Liver (tissue), 9 donors: ENCODE results near the gene KIF26B. TPM values are rescaled to one million over a fixed set of nuclear protein-coding genes. Genes with fewer than 3 reads are reported as not detected.

ENCODE experiments used
- DNase-seq: peaks from one replicate; pipeline ENCODE4 v3.0.0-alpha.2; 2017; ENCODE audit warnings: low spot score
- H3K27ac ChIP-seq, 2 donors: one replicate each; pipeline ENCODE4 v1.7.0; 2013; ENCODE audit warnings: inconsistent platforms in 2 of 2, low read length in 2 of 2, control low read depth in 1 of 2, low read depth in 1 of 2, mild to moderate bottlenecking in 1 of 2
- H3K27me3 ChIP-seq, 4 donors: one replicate each; pipeline versions ENCODE4 v1.6.1 to v1.7.0; 2013; ENCODE audit warnings: low read length in 3 of 4, inconsistent platforms in 1 of 4, mild to moderate bottlenecking in 1 of 4, moderate library complexity in 1 of 4; ENCODE audit not compliant: control insufficient read depth in 4 of 4, insufficient read depth in 4 of 4
- H3K36me3 ChIP-seq, 4 donors: one replicate each; pipeline versions ENCODE4 v1.6.1 to v1.7.0; 2013; ENCODE audit warnings: low read length in 3 of 4, mild to moderate bottlenecking in 3 of 4, low read depth in 1 of 4, moderate library complexity in 1 of 4; ENCODE audit not compliant: control insufficient read depth in 4 of 4, insufficient read depth in 3 of 4
- H3K4me1 ChIP-seq, 4 donors: one replicate each; pipeline versions ENCODE4 v1.6.1 to v1.7.0; 2013; ENCODE audit warnings: low read length in 3 of 4, mild to moderate bottlenecking in 3 of 4, moderate library complexity in 1 of 4; ENCODE audit not compliant: control insufficient read depth in 4 of 4, insufficient read depth in 4 of 4
- H3K4me3 ChIP-seq, 3 donors: one replicate each; pipeline versions ENCODE4 v1.6.1 to v1.7.0; 2013; ENCODE audit warnings: low read length in 3 of 3, control low read depth in 1 of 3, low read depth in 1 of 3, mild to moderate bottlenecking in 1 of 3
- H3K9ac ChIP-seq, 2 donors: one replicate each; pipeline ENCODE4 v1.7.0; 2013; ENCODE audit warnings: low read length in 2 of 2, mild to moderate bottlenecking in 2 of 2, moderate library complexity in 2 of 2, control low read depth in 1 of 2, low read depth in 1 of 2
- H3K9me3 ChIP-seq, 4 donors: one replicate each; pipeline versions ENCODE4 v1.6.1 to v1.7.0; 2013; ENCODE audit warnings: low read length in 3 of 4; ENCODE audit not compliant: control insufficient read depth in 4 of 4
- ATF3 ChIP-seq: IDR thresholded peaks from 2 replicates; pipeline ENCODE4 v1.6.1; 2016; ENCODE audit warnings: antibody characterized with exemption
- CTCF ChIP-seq: fragments of 150-350 bp; IDR thresholded peaks from 2 replicates; pipeline ENCODE4 v1.5.1; 2017; ENCODE audit warnings: improper control_type of control experiment, low read depth, low read length; ENCODE audit not compliant: missing input control
- EGR1 ChIP-seq, 2 donors: IDR thresholded peaks; 2 replicates each; pipeline ENCODE4 v1.6.1; 2016 to 2018; ENCODE audit warnings: antibody characterized with exemption in 2 of 2, low read depth in 2 of 2
- FOXA2 ChIP-seq: IDR thresholded peaks from 2 replicates; pipeline ENCODE4 v1.6.1; 2016; ENCODE audit warnings: antibody characterized with exemption
- GABPA ChIP-seq, 2 donors: IDR thresholded peaks in 1 of 2; conservative IDR thresholded peaks in 1 of 2; 2 replicates each; pipeline ENCODE4 v1.6.1; 2016; ENCODE audit warnings: antibody characterized with exemption in 2 of 2, mild to moderate bottlenecking in 1 of 2, moderate library complexity in 1 of 2
- HNF4A ChIP-seq, 2 donors: conservative IDR thresholded peaks; 2 replicates each; pipeline ENCODE4 v1.6.1; 2016; ENCODE audit warnings: antibody characterized with exemption in 2 of 2, mild to moderate bottlenecking in 2 of 2
- HNF4G ChIP-seq: IDR thresholded peaks from 2 replicates; pipeline ENCODE4 v1.6.1; 2016; ENCODE audit warnings: antibody characterized with exemption
- JUND ChIP-seq, 2 donors: IDR thresholded peaks; 2 replicates each; pipeline ENCODE4 v1.6.1; 2016; ENCODE audit warnings: antibody characterized with exemption in 2 of 2
- MAX ChIP-seq: IDR thresholded peaks from 2 replicates; pipeline ENCODE4 v1.6.1; 2016; ENCODE audit warnings: antibody characterized with exemption
- RAD21 ChIP-seq, 2 donors: IDR thresholded peaks; 2 replicates each; pipeline ENCODE4 v1.6.1; 2016; ENCODE audit warnings: antibody characterized with exemption in 2 of 2, mild to moderate bottlenecking in 2 of 2
- REST ChIP-seq: IDR thresholded peaks from 2 replicates; pipeline ENCODE4 v1.6.1; 2016; ENCODE audit warnings: antibody characterized with exemption, mild to moderate bottlenecking
- RXRA ChIP-seq, 2 donors: IDR thresholded peaks; 2 replicates each; pipeline ENCODE4 v1.6.1; 2017 to 2018; ENCODE audit warnings: antibody characterized with exemption in 2 of 2, mild to moderate bottlenecking in 1 of 2
- SP1 ChIP-seq: IDR thresholded peaks from 2 replicates; pipeline ENCODE4 v1.6.1; 2018; ENCODE audit warnings: antibody characterized with exemption, mild to moderate bottlenecking
- ZBTB33 ChIP-seq: IDR thresholded peaks from 2 replicates; pipeline ENCODE4 v1.6.1; 2016; ENCODE audit warnings: antibody characterized with exemption
- WGBS: extraction: QIAGEN DNeasy Blood & Tissue Kit; methylation state at CpG from one replicate; pipeline ENCODE4 v1.1.7; 2013; 5-methylcytosine and 5-hydroxymethylcytosine counted together
- polyA plus RNA-seq, 2 donors: library from polyadenylated mRNA; stranded (reverse) in 1 of 2; unstranded in 1 of 2; fragments of 200-250 nt in 1 of 2; fragments of >200 nt in 1 of 2; fragmentation: Nextera tagmentation in 1 of 2; extraction: Ambion mirVana in 1 of 2; gene quantifications; one replicate each; pipeline versions ENCODE4 v1.2.1 to v1.2.3, GENCODE V29; 2013 to 2015
- total RNA-seq, 2 donors: library from RNA; depleted of rRNA; stranded (reverse); fragments of >200 nt; gene quantifications; one replicate each; pipeline ENCODE4 v1.2.3, GENCODE V29; 2014
- donor health status: healthy.
- donor health status: healthy.
- donor health status: healthy.
- donor health status: healthy.
- donor health status: healthy.

The KIF26B gene
- total and polyA plus RNA-seq, 4 donors, result 0.10 to 1.7 (median 0.34) TPM

GRCh38 chr1:245290836-245291235 lies 136.1 kb downstream of the KIF26B start:
- H3K4me1 ChIP-seq, result no peaks in the 10 kb centered on the region
- H3K27ac ChIP-seq, result no peak overlapping the region
- H3K9me3 ChIP-seq, result no peaks in the 10 kb centered on the region
- DNase-seq, result no peak
- no peaks in the 10 kb centered on the region for H3K36me3 ChIP-seq
- no peak for TF ChIP-seq EGR1 (IDR thresholded peaks at IDR 0.05; ENCODE audit: low read depth in 2 of 2)
- no peak for TF ChIP-seq MAX
- TF ChIP-seq RXRA (IDR thresholded peaks at IDR 0.05), result no peak
- TF ChIP-seq ZBTB33, result no peak
- no peak for TF ChIP-seq JUND (IDR thresholded peaks at IDR 0.05)
- no peak for TF ChIP-seq CTCF
- no peak for TF ChIP-seq SP1
- TF ChIP-seq ATF3, result no peak
- H3K9ac ChIP-seq, result no peak overlapping the region
- no peak overlapping the region for H3K4me3 ChIP-seq
- WGBS, result 66% methylated on average over 1 of the region's 1 CpG
- H3K27me3 ChIP-seq, result peaks cover 0 to 3% (median 0%) of the 10 kb centered on the region in 4 donors

GRCh38 chr1:245291351-245291750 lies 136.6 kb downstream of the KIF26B start:
- Histone ChIP-seq H3K9ac (no peak overlapping the region), H3K27me3 (peaks cover 0 to 3% (median 0%) of the 10 kb centered on the region in 4 donors)
- 67% methylated on average over 4 of the region's 4 CpGs for WGBS

GRCh38 chr1:245292141-245292540 lies 137.4 kb downstream of the KIF26B start:
- DNase-seq, result no peak
- H3K9ac ChIP-seq, result no peak overlapping the region
- 91% methylated on average over 14 of the region's 14 CpGs for WGBS
- H3K9me3 ChIP-seq, result no peaks in the 10 kb centered on the region
- H3K4me3 ChIP-seq, result no peak overlapping the region
- no peaks in the 10 kb centered on the region for H3K36me3 ChIP-seq
- no peaks in the 10 kb centered on the region for H3K4me1 ChIP-seq
- H3K27ac ChIP-seq, result no peak overlapping the region
- no peak for TF ChIP-seq MAX
- TF ChIP-seq ATF3, result no peak
- TF ChIP-seq GABPA (IDR thresholded peaks at IDR 0.05 in 1 of 2, conservative IDR thresholded peaks at IDR 0.05 in 1 of 2), result no peak
- TF ChIP-seq HNF4A (conservative IDR thresholded peaks at IDR 0.05), result no peak
- no peak for TF ChIP-seq JUND (IDR thresholded peaks at IDR 0.05)
- no peak for TF ChIP-seq REST
- TF ChIP-seq EGR1 (IDR thresholded peaks at IDR 0.05; ENCODE audit: low read depth in 2 of 2), result no peak
- TF ChIP-seq FOXA2, result no peak
- TF ChIP-seq HNF4G, result no peak
- TF ChIP-seq RAD21 (IDR thresholded peaks at IDR 0.05), result no peak
- no peak for TF ChIP-seq SP1
- H3K27me3 ChIP-seq, result peaks cover 0 to 3% (median 0%) of the 10 kb centered on the region in 4 donors

More at GRCh38 chr1:245291351-245291750, 136.6 kb downstream of the KIF26B start:
- no peaks in the 10 kb centered on the region for H3K36me3 ChIP-seq
- no peaks in the 10 kb centered on the region for H3K4me1 ChIP-seq
- no peaks in the 10 kb centered on the region for H3K9me3 ChIP-seq
- H3K27ac ChIP-seq, result no peak overlapping the region
- DNase-seq, result no peak
- H3K4me3 ChIP-seq, result no peak overlapping the region
- TF ChIP-seq GABPA (IDR thresholded peaks at IDR 0.05 in 1 of 2, conservative IDR thresholded peaks at IDR 0.05 in 1 of 2), result no peak
